COLO668 (cell line): Measurements from ENCODE around the gene ARID1B.
"Not testable (repeated sequence)": the region's sequence is repeated elsewhere in the genome, so short reads cannot be mapped to it uniquely, and the experiment has no call there.

ENCODE experiments used
- DNase-seq: peaks from one replicate; lab custom pipeline; 2025; ENCODE audit not compliant: unreplicated experiment; lab: John Stamatoyannopoulos, UW

Gene ARID1B

DNA sequence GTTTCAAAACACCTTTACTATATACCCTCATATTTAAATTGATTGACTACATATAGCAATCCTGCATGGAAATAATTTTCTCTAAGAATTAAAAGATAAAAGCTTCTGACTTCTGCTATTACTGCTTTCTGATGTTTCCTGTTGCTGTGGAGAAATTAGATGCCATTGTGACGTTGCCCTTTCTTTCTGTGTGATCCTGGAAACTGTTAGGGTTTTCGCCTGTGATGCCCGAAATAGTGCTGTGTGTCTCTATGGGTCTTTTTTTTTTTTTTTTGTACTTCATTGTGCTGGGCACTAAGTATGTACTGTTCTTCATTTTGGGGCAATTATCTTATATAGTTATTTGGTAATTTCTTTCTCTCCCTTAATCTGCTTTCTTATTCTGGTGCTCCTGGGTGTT, 205.0 kb downstream of the ARID1B start:
- no peak for DNase-seq

DNA sequence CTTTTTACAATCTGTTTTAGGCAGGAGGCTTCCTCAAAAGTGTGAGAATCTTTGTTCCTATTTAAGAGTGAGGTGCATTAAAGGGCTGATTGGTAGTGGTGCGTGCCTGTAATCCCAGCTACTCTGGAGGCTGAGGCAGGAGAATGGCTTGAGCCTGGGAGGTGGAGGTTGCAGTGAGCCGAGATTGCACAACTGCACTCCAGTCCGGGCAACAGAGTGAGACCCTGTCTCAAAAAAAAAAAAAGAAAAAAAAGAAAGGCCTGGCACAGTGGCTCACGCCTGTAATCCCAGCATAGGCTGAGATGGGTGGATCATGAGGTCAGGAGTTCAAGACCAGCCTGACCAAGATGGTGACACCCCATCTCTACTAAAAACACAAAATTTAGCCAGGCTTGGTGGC, 205.7 kb downstream of the ARID1B start:
- not testable (repeated sequence) for DNase-seq

DNA sequence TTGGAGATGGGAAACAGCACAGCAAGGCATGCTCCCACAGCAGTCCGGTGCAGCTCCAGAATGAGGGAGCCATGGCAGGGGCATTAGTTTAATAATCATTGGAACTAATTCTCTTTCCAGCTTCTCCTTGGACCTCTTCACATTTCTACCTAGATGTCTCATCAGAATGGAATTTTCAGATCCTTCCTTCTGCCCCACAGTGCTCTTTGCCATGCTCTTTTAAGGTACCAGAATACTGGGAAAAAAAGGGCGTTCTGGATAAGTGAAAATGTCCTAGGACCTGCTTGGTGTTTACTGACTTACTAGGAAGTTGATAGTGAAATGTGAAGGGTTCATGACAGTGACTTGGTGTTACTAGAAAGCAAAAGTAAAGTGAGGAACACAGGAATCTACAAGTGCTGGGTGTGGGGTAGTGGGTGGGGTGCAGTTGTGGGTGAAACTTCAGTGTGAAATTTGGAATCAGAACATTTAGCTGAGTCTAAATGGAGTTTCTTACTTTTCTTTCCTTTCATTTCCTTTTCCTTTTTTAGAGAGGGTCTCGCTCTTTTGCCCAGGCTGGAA, 207.1 kb downstream of the ARID1B start:
- DNase-seq = no peak

DNA sequence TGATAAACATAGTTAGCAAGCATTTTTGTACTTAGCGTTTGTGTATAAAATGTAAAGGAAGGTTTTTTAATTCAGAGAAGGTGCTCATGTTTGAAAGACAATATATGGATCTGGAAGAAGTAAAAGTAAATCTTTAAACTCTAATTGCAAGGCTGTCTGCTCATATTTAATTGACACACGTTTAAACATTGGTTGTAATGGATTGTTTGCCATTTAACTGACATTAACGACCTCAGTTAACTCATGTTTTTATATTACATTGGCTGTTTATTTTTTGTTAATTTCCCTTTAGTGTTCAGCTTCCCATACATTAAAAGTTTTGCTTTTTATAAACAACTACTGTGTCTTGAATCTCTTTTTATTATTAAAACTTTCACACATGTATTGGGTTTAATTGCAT, 208.1 kb downstream of the ARID1B start:
- DNase-seq = no peak

DNA sequence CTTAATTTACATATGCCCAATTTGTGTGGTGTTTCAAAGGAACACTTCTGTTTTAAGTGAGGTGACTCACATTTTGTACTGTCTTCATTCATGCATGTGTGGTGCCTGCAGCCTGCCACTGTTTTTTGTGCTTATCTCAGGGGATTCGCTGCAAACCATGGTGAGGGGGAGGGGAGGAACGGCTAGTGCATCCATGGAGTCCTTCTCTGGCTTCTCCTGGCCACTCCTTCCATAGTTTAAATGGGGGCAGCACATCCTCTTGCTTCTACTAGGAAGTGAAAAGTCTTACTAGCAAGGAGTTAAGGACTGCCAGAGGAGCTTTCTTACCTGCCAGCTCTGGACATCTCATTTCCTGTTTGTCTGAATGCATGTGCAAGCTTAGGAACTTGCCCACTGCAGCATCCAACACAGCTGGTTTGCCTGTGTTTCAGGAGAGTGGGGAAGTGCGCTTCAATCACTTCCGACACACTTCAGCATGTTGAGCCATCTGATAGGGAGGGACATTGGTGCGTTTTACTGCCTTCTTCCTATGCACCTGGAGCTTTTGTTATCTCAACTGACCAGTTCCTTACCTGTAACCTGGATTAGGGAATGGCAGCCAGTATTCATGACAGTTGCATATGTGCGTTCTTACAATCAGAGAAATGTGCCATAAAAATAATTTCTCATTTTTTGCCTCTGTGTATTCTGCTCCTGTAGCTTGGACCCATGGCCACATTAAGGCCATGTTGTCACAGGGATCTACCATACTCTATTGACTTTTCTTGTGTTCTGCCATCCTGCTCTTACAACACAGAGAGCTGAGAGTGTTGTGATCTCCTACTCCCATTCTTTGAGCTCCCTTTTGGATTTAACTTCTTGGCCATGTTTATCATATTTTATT, 211.3 kb downstream of the ARID1B start:
- DNase-seq = peak; percentile 15

DNA sequence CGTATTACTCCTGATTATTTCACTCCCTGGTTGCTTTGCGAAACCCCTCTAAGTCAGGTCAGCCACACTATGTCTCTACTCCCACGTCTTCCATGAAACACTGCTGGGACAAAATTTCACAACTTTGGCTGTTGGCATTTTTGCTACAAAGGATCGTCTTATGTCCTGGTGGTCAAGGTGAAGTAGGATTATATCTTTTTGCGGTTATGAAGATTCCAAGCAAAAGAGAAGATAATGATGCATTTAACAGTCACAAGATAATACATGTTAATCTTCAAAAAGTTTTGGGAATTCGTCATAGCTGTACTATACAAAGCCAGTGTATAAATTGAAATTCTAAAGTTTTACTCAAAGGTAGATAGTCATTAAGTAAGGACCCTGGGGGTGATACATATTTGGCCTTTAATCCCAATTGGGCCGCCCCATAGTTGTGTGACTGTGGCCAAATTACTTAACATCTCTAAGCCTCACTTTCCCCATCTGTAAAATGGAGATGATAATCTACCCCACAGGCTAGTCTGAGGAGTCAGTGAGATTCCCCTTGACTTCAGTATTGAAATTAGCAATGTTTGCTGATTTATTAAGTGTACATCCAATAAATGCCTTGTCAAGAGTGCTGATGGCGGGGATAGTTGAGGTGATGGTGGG, 212.1 kb downstream of the ARID1B start:
- DNase-seq = no peak

DNA sequence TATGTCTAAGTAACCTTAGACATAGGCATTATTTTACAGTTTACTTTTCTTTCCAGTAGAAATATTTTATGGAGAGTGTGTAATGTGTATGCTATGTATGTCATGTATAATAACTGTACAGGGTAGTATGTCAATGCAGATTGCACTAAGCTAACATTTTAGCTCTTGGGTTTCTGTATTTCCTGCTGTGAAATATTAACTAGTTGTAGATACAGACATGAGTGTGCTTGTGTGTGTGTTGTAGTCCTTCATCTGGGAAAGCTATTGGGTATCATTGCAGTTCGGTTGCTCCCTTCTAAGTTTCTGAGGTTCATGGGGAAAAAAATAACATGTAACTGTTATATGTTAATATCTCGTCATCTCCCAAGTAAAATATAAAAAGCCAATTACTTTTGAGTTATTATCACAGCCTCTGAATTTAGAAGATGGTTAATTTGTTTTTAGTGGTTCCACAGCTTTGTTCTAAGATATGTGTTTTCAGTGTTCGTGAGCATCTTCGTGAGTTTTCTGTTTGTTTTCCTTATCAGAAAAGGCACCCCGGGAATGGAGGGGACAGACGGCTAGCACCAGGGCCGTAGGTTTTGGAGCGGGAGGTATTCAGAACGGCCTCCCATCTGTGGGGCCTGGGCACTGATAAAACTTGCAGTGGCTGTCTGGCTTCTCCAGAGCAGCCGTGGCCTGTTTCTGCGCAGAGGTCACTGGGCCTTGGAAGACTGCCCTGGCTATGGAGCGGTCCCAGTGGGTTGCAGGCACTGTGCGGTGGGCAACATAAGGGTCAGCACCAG, 215.0 kb downstream of the ARID1B start:
- no peak for DNase-seq

DNA sequence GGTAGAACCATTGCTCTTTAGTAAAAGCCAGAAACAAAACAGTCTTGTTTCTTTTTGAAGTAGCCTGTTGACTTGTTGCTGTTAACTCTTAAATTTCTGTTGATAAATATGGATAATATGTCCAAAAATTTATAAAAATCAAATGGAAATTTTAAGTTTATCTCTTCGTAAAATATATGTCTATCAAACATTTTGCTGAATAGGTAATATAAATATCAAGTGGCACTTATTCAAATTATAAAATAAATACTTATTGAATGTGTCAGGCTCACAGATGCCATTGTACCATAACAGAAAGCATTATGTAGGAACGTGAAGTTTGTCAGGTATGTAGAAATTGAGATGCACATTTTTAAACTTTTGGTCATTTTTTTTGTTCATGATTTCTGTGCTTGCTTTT, 216.5 kb downstream of the ARID1B start:
- DNase-seq = no peak

DNA sequence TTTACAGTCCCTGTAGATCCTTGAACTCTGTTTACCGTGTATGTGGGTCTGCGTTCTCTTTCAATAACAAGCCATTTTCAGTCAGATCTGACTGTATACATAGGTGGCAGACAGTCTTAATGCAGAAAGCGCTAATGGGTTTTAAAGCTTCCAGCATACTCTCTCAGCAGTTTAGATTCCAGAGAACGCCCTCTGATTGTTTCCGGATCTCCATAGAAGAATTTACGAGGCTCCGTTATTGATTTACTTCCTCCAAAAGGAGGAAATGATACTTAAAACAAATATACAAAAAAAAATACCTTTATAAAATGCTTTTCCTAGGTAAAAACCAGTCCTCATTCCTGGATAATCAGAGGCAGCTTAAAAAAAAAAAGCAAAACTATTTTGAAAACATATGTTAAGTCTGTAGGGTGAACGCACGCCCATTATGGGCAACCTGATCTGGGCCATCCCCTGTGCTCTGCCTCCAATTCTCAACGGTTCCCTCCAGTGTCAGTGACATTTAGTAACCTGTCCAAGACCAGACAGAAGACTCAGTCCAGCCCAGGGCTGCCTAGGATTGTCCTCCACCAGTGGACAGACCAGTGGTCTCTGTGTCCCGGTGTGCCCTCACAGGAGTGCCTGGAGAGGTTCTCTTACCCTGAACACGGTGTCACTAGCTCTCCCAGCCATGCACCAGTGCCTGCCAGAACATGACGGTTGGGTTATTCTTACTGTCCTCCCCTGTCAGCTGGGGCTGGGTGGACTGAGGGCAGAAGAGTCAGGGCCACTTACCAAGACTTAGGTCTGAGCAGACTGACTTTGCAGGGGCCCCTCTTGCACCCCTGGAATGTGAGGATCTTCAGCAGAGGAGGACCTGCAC, 217.3 kb downstream of the ARID1B start:
- no peak for DNase-seq

DNA sequence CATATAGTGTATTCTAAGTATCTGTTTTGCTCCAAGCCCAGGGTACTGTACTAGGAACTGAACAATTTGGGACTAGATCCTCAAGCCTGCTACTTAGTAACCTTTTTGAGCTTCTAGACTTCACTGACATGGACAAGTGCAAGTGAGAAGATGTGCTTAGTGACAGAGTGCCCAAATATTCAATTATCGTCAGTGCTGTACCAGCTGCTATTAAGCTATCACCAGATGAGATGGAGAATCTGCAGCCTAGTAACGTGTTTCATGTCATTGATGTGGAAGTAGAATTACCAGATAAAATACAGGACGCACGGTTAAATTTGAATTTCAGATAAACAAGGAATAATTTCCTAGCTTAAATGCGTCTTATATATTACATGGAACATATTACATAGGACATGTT, 218.3 kb downstream of the ARID1B start:
- no peak for DNase-seq

DNA sequence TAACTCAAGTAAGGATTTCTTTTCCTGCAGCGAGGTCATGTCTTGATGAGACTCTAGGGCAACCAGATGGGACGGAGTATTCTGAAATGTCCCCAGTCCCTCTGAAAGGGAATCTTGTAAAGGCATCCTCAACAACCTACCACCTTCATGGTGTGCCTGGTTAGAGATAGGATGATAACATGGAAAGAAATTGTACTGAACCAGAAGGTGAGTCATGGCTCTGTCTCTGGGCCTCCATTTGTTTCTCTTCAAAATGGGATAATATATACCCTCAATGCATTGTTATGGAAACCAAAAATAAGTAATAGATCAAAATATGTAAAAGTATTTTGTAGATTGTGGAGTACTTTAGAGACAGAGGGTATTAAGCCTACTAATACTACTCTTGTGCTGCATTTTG, 219.1 kb downstream of the ARID1B start:
- DNase-seq = no peak

DNA sequence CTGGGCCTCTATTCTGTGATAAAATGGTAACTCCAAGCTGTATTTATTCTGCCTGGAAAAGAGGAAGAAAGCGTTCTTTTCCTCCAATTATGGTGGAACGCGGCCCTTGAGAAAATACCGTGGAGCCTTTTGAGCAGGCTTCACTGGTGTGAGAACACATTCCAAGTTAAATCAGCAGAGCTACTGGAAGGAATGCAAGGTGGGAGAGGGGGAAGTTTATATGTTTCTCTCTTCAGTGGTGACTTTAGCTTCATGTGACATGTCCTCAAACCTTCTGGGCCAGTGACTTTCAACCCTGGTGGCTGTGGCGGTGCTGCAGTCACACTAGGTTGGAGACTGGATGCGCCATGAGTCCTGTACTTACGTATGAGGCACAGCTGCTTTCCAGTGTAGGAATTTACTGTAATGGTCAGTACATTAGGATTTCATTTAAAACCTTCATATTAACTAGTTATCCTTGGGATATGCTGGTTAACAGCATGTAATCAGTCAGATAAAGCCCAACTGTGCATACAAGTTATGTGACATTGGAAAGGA, 221.7 kb downstream of the ARID1B start:
- DNase-seq = no peak

DNA sequence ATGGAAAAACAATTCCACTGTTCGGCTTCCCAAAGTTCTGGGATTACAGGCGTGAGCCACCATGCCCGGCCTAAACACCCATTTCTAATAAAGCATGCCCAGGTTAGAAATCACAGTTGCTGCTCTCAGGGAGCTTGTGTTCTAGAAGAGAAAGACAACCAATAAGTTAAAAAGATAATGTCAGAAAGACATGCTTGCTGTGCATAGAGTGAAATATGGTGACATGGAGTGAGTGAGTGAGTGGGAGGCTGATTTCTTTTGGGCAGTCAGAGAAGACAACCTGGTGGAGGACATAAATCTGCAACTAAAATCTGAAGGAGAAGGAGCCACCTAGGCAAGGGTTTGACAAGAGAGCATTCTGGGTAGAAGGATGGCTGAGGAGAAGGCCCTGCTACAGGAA, 222.6 kb downstream of the ARID1B start:
- no peak for DNase-seq

DNA sequence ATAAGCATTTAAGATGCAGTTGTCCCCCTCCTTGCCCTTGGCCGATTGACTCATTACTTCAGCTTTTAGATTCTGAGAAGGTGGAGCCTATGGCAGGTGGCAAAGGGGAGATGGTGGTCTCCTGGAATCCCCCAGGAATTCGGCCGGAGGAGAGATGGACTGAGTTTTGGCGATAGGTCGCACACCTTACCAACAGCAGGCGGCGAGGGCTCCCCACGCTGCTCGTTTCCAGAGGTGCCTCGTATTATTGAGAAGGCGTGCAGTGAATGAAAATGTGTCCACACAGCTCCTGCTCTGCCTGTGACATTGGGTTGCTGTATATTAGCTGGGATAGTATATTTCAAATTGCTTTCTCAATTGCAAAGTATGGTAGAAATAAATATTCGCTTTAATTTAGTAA, 224.5 kb downstream of the ARID1B start:
- no peak for DNase-seq

DNA sequence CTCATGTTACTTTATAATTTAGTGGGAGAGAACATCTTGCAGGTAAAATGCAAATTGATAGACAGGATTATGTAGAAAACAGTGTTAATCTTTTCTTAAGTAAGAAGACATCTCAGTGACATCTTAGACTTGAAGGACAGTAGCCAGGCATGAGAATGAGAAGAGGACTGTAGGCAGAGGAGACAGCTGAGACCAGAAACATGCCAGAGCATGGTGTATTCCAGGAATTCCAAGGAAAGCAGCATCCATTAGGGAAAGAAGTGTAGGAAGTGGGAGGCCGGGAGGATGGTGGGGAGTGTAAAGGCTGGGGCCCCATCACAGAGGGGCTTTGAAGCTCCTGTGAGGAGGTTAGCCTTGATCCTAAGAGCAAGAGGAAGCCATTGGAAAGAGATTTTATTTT, 225.6 kb downstream of the ARID1B start:
- DNase-seq = no peak

DNA sequence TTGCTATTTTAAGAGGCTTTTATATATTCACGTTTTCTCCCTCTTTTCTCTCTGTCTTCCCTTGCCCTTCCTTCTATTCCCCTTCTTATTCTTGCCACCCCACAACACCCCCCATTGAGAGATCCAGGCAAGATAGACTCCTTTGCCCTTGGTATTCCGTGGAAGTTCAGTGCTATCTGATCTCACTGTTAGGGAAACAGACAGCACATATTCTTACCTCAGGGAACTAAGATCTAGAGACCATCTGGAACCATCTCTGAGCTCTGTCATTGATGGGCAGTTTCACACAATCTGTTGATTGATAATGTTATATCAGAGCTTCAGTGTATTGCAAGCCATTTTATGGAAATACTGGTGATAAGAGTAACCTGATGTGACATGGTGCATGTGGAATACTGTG, 228.8 kb downstream of the ARID1B start:
- no peak for DNase-seq

DNA sequence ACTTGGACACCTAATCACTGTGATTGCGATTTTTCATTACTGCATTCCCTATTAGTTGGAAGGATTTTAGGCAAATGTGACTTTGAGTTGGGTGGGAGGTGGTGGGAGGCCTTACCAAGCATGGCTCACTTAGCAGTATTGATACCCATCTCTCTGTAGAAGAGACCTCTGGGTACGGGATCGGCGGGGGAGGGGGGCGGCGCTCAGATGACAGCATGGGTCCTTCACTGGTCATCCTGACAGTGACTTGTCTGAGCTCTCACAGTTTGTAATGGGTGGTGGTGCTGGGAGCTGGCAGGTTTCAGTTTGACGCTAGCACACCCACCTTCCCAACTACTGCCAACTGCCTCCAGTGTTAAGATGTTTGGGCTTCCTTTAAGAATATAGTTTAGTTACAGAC, 231.4 kb downstream of the ARID1B start:
- no peak for DNase-seq

DNA sequence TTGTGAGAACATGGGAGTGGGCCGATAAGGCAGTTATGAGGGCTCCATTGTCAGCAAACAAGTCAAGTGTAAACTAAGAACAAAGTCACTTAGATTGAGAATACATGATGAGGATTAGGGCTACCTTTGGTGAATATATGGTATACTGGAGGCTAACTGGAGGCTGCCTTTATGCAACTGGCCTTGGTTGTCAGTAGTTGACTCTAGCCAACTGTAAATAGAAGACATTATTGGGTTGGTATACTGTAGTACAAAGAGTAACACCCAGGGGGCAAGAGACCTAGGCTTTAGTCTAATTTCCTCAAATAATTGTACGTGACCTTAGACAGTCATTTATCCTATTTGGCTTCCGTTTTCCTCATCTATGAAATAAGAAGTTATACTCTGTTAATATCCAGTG, 235.2 kb downstream of the ARID1B start:
- DNase-seq = no peak

DNA sequence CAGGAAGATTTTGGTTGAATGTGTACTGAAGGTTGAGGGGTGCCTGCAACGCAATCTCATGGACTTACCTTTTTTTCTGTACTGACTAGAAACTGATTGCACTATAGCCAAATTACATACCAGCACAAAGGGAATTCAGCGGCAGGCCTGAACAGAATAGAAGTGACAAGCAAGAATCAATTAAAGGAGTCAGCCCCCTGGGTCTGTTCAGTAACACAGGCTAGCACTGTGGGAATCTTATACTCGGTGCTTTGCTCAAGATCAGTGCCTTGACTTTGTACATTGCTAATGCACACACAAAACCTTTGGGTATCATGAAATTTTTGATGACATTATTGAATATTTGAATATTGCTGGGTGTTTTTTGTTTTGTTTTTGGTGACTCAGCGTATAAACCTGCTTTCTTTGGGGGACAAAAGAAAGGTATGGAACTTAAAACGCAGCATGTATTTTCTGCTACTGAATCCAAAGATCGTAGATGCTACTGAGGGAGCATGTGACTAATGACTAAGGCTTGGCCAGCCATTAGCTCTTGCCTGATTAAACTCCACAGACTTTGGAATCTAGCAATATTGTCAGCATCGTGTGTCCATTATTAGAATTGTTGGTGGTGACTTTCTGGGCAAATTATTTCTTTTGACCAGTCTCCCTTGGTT, 236.6 kb downstream of the ARID1B start:
- no peak for DNase-seq

DNA sequence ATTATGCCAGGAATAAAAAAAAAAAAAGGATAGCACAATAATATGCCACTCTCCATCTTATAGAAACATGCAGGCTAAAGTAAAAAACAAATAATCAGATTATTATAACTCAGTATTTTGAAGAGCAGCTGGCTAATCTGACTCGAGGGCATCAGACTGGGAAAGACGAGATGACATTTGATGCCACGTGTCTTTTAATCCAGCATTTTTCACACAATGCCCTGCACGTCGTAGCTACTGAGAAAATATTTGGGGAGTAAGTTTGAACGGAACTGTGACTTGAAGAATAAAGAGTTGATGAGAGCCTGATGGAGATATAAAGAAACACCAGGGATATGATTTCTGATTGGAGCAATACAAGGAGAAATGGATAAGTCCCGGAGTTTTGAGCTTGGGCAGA, 237.7 kb downstream of the ARID1B start:
- DNase-seq = no peak
